ENCODE results near the gene TWSG1. TPM values are rescaled to one million over a fixed set of nuclear protein-coding genes. Genes with fewer than 3 reads are reported as not detected.
"Not testable (repeated sequence)": the region's sequence is repeated elsewhere in the genome, so short reads cannot be mapped to it uniquely, and the experiment has no call there.

TWSG1 gene
- total RNA-seq, 4 donors from 2014 or later = 112 to 173 (median 118) TPM

- WGBS, 2 donors (ENCODE audit: low coverage in 1 of 2) = 80 to 82% methylated on average over 3 to 5 of the region's 5 CpGs
- H3K27ac ChIP-seq = no peak overlapping the region
- TF ChIP-seq POLR2AphosphoS5 (IDR thresholded peaks at IDR 0.05) (no peak), POLR2A (IDR thresholded peaks at IDR 0.05) (no peak), EP300 (IDR thresholded peaks at IDR 0.05) (no peak)
These were observed 85.5 kb downstream of the TWSG1 start for GRCh38 chr18:9419956-9420631.

GRCh38 chr18:9421096-9421900 lies 86.7 kb downstream of the TWSG1 start:
- no peak for TF ChIP-seq EP300 (IDR thresholded peaks at IDR 0.05)
- no peak for TF ChIP-seq CTCF (IDR thresholded peaks at IDR 0.05)
- no peak for TF ChIP-seq POLR2AphosphoS5 (IDR thresholded peaks at IDR 0.05)
- TF ChIP-seq POLR2A (IDR thresholded peaks at IDR 0.05) = no peak
- H3K4me1 ChIP-seq = peaks cover 0 to 19% (median 4%) of the 10 kb centered on the region in 3 donors
- ATAC-seq = no peak
- no peak overlapping the region for H3K4me3 ChIP-seq
- 76 to 86% methylated on average over 8 to 9 of the region's 9 CpGs for WGBS, 2 donors (ENCODE audit: low coverage in 1 of 2)
- no peaks in the 10 kb centered on the region for H3K36me3 ChIP-seq
- no peak overlapping the region for H3K27ac ChIP-seq
- H3K9me3 ChIP-seq = no peaks in the 10 kb centered on the region
- H3K27me3 ChIP-seq = no peaks in the 10 kb centered on the region

More at GRCh38 chr18:9419956-9420631, 85.5 kb downstream of the TWSG1 start:
- H3K36me3 ChIP-seq = no peaks in the 10 kb centered on the region
- no peaks in the 10 kb centered on the region for H3K9me3 ChIP-seq
- H3K27me3 ChIP-seq = no peaks in the 10 kb centered on the region
- ATAC-seq = no peak
- no peak overlapping the region for H3K4me3 ChIP-seq
- H3K4me1 ChIP-seq = peaks cover 0 to 22% (median 4%) of the 10 kb centered on the region in 3 donors

GRCh38 chr18:9421901-9422327 lies 87.3 kb downstream of the TWSG1 start:
- no peaks in the 10 kb centered on the region for H3K9me3 ChIP-seq
- ATAC-seq = no peak
- TF ChIP-seq CTCF (IDR thresholded peaks at IDR 0.05) (no peak), POLR2A (IDR thresholded peaks at IDR 0.05) (no peak), EP300 (IDR thresholded peaks at IDR 0.05) (no peak), POLR2AphosphoS5 (IDR thresholded peaks at IDR 0.05) (no peak)
- no peak overlapping the region for H3K27ac ChIP-seq
- no peaks in the 10 kb centered on the region for H3K27me3 ChIP-seq
- no peak overlapping the region for H3K4me3 ChIP-seq
- no peaks in the 10 kb centered on the region for H3K36me3 ChIP-seq
- peaks cover 0 to 13% (median 4%) of the 10 kb centered on the region in 3 donors for H3K4me1 ChIP-seq
- WGBS, 2 donors (ENCODE audit: low coverage in 1 of 2) = 89 to 91% methylated on average over 4 to 5 of the region's 7 CpGs

- Histone ChIP-seq H3K27me3 (no peaks in the 10 kb centered on the region), H3K9me3 (no peaks in the 10 kb centered on the region), H3K4me1 (peaks cover 0 to 2% (median under 1%) of the 10 kb centered on the region in 3 donors), H3K36me3 (no peaks in the 10 kb centered on the region), H3K4me3 (no peak overlapping the region), H3K27ac (no peak overlapping the region)
- no peak for TF ChIP-seq CTCF (IDR thresholded peaks at IDR 0.05)
- TF ChIP-seq POLR2A (IDR thresholded peaks at IDR 0.05) = no peak
- no peak for TF ChIP-seq POLR2AphosphoS5 (IDR thresholded peaks at IDR 0.05)
- no peak for TF ChIP-seq EP300 (IDR thresholded peaks at IDR 0.05)
- 97% methylated on average over 6 of the region's 6 CpGs; no CpG with 5 or more reads in 1 of the 2 donors for WGBS, 2 donors (ENCODE audit: low coverage in 1 of 2)
- no peak for ATAC-seq
These were observed 88.4 kb downstream of the TWSG1 start for GRCh38 chr18:9422816-9423519.

- 94% methylated on average over 1 of the region's 1 CpG; no CpG with 5 or more reads in 1 of the 2 donors for WGBS, 2 donors (ENCODE audit: low coverage in 1 of 2)
- not testable (repeated sequence) for H3K36me3 ChIP-seq, ATAC-seq, H3K27me3 ChIP-seq, H3K9me3 ChIP-seq, H3K27ac ChIP-seq, H3K4me3 ChIP-seq, H3K4me1 ChIP-seq
These were observed 89.1 kb downstream of the TWSG1 start for GRCh38 chr18:9423648-9424047.

- H3K4me1 ChIP-seq = peaks cover 0 to 12% (median 0%) of the 10 kb centered on the region in 3 donors
- H3K9me3 ChIP-seq, ATAC-seq, H3K27ac ChIP-seq, H3K36me3 ChIP-seq, H3K27me3 ChIP-seq, H3K4me3 ChIP-seq: not testable (repeated sequence)
- 75 to 84% methylated on average over 1 to 5 of the region's 5 CpGs for WGBS, 2 donors (ENCODE audit: low coverage in 1 of 2)
These were observed 89.7 kb downstream of the TWSG1 start for GRCh38 chr18:9424235-9424634.

All from gastroesophageal sphincter (tissue), 4 donors.